ENCODE data around the gene MOB3A. TPM values are rescaled to one million over a fixed set of nuclear protein-coding genes. Genes with fewer than 3 reads are reported as not detected.

Gene MOB3A
- polyA plus RNA-seq, 1 donor, result 22.8 TPM

DNA sequence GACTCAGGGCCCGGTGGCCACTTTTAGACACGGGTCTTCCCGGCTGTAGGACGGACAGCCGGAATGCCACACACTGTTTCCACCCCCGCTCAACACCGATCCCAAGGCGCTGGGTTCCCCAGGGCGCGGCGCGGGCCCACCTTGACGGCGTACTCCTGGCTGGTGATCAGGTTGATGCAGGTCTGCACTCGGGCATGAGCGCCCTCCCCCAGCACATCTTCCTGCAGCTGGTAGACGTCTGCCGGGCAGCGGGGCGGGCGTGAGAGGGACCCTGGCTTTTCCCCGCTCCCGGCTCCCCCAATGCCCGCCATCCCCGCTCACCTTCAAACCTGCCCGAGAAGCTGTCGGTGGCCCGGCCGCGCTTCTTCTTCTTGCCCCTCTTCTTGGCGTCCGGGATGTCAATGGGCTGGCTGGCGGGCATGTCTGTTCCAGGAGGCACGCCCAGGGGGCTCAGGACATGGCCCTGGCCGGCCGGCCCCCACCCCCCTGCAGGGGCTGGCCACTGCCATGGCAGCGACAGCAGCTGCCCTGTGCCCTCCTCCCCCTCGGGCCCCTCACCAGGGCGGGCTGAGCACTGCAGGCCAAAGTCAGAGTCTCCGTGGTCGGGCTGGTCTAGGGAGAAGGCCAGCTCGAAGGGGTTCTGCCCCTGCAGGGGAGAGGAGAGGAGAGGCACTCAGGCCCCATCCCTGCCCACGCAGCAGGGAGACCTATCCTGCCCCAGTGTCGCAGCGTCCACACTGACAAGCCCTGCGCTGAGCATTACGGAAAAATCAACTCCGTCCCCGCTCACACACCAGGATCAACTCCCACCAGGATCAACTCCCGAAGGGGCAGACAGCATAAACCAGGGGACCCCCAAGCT, 49.8 kb downstream of the MOB3A start:
- no peak for DNase-seq

- DNase-seq, result no peak
Observed at GRCh38 chr19:2045501-2046045, 50.6 kb downstream of the MOB3A start.

DNA sequence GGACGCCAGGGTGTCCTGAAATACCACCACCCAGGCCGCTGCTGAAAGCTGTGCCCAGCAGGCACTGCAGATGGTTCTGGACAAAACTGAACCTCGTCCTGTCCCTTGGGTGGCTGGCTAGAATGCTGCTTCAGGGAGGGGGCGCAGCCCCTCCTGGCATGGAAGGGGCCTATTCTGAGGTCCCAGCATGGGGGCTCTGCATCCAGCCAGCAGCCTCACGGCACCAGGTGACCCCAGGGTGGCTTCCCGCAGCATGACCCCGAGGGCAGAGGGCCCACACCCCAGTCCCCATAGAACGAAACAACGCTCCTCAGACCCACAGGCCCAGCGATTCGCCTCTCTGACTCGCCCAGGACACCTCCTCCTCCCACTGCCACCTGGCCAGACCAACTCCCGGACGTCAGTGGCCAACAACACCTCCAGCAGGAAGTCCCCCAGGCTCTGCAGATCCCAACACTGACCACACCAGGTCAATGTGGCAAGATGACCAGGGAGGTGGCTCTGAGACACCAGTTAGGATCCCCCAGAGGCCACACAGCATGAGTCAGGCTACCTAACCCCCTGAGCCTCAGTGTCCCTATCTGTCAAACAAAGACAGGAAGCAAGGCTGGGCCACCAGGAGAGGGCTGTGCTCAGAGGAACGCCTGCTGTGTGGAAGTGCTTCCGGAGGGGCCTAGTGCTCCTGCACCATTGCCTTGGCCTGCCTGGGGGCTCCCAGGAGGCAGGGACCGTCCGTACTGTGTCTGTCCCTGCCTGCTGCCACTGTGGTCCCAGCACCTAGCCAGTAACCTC, 51.2 kb downstream of the MOB3A start:
- no peak for DNase-seq

DNA sequence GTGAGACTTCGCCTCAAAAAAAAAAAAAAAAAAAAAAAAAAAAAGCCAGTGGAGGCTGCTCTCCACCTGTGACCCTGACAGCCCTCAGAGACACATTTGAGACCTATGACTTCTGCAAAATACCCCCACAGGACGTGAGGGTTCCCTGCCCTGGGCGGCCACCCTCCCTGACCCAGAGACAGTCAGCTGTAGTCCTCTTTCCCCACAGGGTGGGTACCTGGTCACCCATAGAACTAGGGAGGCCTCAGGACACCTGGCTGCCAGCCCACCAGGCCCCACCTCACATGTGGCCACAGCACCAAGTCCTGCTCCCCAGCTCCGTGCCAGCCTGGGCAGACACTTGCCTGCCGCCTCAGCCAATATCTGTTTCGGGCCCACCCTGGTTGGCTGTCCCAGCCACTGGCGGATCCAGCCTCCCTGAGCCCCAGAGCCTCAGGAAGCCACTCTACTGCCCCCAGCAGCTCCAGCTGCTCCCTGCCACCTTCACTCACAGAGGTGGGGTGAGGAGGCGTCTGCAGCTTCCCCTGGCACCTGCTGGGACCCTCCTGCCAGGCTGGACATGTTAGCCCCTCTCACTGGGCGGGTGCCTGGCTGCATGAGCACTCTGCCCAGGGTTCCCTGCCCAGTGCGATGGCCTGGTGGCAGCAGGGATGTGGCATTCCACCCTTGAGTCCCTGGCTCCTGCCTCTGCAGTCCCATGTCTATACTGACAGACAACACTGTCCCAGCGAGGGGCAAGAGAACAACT, 52.0 kb downstream of the MOB3A start:
- no peak for DNase-seq

GRCh38 chr19:2043251-2043641, 52.9 kb downstream of the MOB3A start:
- DNase-seq, result no peak

- no peak for DNase-seq
Observed at GRCh38 chr19:2042485-2043250, 53.5 kb downstream of the MOB3A start.

DNA sequence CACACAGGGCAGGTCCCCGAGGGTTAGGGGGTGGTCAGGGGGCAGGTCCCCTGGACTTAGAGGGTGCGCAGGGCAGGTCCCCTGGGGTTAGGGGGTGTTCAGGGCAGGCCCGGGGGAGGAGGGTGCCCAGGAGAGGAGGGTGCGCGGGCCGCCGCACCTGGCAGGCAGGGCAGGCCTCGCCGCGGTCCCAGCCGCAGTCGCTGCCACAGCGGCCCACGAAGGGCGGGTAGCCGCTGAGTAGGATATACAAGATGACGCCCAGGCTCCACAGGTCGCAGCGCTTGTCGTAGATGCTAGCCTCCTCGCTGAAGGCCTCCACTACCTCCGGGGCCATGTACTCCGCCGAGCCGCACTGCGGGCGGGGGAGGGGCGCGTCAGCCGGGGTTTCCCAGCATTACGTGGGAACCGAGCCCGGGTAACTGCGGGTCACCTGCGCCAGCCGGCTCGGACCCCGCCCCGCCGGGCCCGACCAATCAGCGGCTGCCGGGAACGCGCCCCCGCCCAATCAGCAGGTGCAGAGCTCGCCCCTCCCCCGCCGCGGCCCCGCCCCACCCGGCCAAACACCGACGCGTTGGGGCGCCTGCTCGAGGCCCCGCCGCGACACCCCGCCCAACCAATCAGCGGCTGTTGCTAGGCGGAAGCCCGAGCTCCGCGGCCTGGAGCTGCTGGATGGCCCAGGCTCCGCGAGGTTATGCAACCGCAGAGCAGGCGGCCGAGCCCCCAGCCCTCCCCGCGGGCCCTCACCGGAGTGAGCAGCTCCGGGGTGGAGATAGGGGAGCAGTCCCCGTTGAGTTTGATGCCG, 54.2 kb downstream of the MOB3A start:
- peak; percentile 92 for DNase-seq

DNA sequence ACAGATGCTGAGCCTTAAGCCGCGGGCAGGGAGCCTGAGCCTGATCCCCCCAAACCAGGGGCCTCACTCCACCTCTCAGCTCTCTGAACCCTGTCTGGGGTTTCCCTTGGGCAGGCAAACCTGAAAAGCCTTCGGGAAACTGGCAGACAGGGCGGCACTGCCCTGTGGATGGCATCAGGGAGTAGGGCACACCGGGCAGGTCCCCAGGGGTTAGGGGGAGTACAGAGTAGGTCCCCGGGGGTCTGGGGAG, 54.8 kb downstream of the MOB3A start:
- DNase-seq, result no peak

DNA sequence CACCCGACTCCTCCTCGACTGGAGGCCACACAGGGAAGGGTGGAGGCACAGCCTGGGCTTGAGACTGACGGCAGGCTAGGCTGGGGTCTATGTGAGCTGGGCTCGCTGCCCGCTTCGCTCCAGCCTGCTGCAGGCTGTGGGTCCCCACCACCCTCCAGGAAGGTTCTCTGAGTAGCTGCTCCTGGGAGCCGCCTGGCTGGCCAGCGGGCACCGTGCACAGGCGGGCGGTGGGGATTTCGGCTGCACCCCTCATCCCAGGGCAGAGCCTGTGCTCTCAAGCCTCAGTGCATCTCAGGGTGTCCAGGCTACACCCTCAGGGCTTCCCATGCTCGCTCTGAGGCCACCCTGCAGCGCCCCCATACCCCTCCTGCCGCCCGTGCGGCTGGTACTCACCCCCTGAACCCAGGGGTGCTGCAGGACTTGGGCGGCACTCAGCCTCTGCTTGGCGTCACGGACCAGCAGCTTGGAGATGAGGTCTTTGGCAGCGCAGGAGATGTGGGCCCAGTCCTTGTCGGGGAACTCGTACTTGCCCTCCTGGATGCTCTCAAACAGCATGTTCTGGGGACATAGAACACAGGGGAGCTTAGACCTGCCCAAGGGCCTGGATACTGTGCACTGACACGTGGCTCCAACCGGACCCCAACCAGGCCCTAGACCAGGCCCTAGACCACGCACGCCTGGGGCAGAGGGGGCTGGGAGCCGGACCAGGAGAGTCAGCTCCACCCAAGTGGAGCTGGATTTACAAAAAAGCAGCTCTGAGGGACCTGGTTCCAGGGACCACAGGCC, 55.3 kb downstream of the MOB3A start:
- DNase-seq, result no peak

- DNase-seq, result no peak
Observed at GRCh38 chr19:2039959-2040646, 56.0 kb downstream of the MOB3A start.

- no peak for DNase-seq
Observed at GRCh38 chr19:2039089-2039958, 56.8 kb downstream of the MOB3A start.

DNA sequence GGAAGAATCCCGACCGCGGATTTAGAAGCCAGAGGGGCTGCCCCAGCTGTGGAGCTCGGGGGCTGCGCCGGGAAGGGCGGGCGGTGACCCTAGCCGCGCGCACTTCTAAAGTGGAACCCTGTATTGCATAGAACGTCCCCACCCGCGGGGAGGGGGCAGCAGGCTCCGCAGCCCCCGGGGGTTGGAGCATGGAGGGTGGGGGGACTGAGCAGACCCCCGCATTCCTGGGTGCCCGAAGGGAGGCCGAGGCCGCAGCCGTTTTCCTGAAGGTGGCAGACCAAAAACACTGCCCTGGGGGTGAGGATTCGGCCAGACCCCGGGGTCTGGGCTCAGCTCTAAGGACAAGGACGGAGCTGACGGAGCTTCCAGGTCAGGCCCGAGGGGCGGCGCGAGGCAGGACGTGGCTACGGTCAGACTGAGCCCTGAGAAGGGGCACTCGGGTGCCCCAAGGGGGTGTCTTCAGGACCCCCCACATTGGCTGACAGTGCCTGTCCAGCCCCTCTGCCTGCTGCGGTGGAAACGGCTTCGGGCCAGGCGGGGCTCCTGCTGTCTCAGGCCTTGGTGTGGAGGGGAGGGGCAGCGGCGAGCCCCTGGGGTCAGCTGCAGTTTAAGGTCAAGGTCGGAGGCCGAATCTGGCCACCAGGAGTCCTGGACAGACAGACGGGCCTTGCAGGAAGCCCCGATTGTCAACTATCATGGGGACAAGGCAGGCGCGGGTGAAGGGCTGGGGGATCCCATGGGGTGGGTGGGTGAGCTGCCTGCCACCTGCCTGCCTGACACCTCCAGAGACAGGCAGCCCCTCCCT, 57.6 kb downstream of the MOB3A start:
- no peak for DNase-seq

DNA sequence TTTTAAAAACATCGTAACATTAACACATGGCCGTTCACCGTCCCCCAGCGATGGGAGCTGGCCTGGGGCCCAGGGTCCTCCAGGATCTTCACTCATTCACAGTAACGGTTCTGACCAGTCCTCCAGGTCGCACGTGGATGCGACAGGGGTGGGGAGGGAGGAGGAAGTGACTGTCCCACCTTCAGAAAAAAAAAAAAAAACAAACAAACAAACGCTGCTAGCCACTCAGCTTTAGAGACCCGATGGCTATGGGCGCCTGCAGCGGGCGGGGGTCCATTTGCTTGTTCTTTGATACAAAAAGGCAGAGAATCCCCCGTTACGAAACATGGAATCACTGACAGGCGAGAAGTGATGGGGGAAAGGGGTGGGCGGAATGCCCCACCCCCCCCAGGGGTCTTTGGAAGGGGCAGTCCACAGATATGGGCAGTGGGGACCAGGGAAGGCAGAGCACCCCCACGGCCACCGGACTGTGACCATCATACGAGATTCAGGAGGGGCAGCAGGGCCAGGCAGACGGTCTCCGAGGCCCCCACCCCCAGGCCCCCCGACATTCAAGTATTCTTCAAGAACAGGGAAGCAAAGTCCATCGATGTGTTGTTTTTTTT, 58.4 kb downstream of the MOB3A start:
- no peak for DNase-seq

- DNase-seq, result no peak
Observed at GRCh38 chr19:2036424-2036823, 59.7 kb downstream of the MOB3A start.

DNA sequence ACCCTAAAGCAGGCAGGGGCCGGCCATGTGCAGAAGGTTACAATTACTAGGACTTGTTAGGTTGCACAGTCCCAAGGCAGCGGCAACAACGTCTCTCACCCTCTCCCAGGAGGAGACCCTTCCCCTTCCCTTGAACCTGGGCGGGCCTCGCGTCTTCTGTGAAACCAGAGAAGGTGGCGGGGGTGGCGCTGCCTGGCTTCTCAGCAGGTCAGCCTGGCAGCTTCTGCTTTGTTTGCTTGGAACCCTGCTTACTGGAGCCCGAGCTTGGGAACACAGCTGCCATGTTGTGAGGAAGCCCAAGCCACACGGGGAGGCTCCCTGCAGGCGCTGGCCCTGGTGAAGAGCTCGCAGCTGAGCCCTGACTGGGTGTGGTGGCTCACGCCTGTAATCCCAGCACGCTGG, 60.5 kb downstream of the MOB3A start:
- DNase-seq, result no peak

DNA sequence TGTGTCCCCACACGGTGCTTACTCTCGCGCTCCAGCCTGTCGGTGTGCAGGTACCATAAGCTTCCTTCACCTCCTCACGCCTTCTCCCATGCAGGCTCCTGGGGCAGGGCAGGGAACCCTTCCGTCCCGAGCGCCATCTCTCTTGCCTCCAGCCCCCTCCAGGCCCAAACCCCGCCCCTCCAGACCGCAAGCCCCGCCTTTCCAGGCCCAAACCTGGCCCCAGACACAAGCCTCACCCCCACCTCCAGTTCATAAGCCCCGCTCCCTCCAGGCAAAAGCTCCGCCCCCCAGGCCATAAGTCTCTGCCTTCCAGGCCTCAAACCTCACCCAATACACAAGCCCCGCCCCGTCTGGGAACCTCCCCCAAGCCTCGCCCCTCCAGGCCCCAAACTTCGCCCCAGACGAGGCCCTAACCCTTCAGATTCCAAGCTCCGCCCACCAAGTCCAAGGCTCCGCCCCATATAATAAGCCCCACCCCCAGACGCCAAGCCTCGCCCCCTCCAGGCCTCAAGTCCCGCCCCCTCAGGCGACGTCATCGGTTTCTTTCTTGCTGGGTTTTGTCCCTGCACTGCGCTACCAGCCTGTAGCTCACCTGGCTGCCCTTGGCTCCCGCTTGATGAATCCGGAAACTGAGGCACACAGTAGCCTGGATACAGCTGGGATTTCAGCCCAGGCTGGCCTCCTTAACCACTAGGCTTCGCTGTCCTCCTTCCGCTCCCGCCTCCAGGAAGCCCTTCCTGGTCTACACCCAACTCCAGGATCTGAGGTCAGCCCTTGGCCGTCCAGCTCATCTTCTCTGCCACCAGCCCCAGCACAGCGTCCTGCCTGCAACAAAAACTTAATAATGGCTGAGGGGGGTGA, 61.2 kb downstream of the MOB3A start:
- no peak for DNase-seq
